ENCODE data around the gene STPG3. TPM values are rescaled to one million over a fixed set of nuclear protein-coding genes. Genes with fewer than 3 reads are reported as not detected.

The STPG3 gene
- total RNA-seq, 1 donor from 2014 or later = 0.58 TPM

DNA sequence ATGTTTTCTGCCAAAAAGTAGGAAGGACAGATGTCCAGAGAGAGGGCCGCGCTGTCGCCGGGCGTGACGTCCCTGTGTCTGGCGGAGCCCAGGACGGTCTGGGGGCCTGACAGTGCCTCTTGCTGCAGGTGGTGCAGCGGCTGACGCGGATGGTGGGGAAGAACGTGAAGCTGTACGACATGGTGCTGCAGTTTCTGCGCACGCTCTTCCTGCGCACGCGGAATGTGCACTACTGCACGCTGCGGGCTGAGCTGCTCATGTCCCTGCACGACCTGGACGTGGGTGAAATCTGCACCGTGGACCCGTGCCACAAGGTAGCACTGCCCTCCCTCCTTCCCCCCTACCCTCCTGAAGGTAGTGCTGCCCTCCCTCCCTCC lies 11.8 kb downstream of the STPG3 start:
- Histone ChIP-seq H3K4me3 (no peak overlapping the region), H3K9me3 (replicated peaks) (no peaks in the 10 kb centered on the region), H3K27ac (replicated peaks) (no peak overlapping the region), H3K36me3 (peaks cover 65% of the 10 kb centered on the region), H3K4me1 (peaks cover 35% of the 10 kb centered on the region), H3K27me3 (ENCODE audit: low read depth) (no peaks in the 10 kb centered on the region)
- TF ChIP-seq, protein P1, sequence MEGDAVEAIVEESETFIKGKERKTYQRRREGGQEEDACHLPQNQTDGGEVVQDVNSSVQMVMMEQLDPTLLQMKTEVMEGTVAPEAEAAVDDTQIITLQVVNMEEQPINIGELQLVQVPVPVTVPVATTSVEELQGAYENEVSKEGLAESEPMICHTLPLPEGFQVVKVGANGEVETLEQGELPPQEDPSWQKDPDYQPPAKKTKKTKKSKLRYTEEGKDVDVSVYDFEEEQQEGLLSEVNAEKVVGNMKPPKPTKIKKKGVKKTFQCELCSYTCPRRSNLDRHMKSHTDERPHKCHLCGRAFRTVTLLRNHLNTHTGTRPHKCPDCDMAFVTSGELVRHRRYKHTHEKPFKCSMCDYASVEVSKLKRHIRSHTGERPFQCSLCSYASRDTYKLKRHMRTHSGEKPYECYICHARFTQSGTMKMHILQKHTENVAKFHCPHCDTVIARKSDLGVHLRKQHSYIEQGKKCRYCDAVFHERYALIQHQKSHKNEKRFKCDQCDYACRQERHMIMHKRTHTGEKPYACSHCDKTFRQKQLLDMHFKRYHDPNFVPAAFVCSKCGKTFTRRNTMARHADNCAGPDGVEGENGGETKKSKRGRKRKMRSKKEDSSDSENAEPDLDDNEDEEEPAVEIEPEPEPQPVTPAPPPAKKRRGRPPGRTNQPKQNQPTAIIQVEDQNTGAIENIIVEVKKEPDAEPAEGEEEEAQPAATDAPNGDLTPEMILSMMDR (IDR thresholded peaks at IDR 0.05; ENCODE audit: borderline replicate concordance) = no peak
- no peak for DNase-seq
- intact Hi-C loops (cut with micrococcal nuclease) = no loop called here

DNA sequence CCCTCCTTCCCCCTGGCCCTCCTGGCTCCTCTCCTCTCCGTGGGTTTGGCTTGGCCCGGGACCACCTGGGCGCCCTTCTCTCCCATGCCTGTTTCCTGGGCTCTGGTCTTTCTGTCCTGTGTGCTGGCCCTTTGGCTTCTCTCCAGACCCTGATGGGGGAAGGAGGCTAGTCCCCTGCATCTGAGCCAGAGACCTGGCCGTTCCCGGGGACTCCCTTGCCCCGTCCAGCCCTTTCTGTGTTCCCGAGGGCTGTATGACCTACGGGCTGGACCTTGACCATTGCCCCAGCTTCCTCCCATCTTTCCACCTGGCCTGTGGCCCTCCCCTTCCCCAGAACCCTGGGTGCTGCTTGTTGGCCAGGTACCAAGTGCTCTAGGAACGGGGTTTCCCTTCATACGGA lies 12.4 kb downstream of the STPG3 start:
- Histone ChIP-seq H3K9me3 (replicated peaks) (no peaks in the 10 kb centered on the region), H3K27me3 (ENCODE audit: low read depth) (no peaks in the 10 kb centered on the region), H3K4me1 (peaks cover 41% of the 10 kb centered on the region), H3K36me3 (peaks cover 59% of the 10 kb centered on the region), H3K27ac (replicated peaks) (no peak overlapping the region), H3K4me3 (no peak overlapping the region)
- TF ChIP-seq, protein P1 (IDR thresholded peaks at IDR 0.05; ENCODE audit: borderline replicate concordance) = no peak
- intact Hi-C loops (cut with micrococcal nuclease) = no loop called here
- DNase-seq = no peak

DNA sequence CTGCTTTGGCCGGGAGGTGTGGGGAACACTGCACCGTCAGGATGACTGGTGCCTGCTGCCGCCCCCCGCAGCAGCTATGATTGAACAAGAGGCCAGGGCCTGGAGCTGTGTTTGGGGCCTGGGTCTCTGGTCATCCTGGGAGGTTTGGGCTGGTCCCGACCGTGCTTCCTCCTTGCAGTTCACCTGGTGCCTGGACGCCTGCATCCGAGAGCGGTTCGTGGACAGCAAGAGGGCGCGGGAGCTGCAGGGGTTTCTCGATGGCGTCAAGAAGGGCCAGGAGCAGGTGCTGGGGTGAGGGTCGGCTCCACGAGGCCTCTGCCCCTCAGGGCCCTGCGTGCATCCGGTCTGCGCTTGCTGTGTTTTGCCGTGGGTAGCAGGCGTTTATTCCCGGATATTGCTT lies 13.0 kb downstream of the STPG3 start:
- no peak for DNase-seq
- Histone ChIP-seq H3K9me3 (replicated peaks) (no peaks in the 10 kb centered on the region), H3K4me3 (no peak overlapping the region), H3K36me3 (peaks cover 54% of the 10 kb centered on the region), H3K27me3 (ENCODE audit: low read depth) (no peaks in the 10 kb centered on the region), H3K27ac (replicated peaks) (no peak overlapping the region), H3K4me1 (peaks cover 43% of the 10 kb centered on the region)
- TF ChIP-seq, protein P1 (IDR thresholded peaks at IDR 0.05; ENCODE audit: borderline replicate concordance) = no peak
- intact Hi-C loops (cut with micrococcal nuclease) = no loop called here

DNA sequence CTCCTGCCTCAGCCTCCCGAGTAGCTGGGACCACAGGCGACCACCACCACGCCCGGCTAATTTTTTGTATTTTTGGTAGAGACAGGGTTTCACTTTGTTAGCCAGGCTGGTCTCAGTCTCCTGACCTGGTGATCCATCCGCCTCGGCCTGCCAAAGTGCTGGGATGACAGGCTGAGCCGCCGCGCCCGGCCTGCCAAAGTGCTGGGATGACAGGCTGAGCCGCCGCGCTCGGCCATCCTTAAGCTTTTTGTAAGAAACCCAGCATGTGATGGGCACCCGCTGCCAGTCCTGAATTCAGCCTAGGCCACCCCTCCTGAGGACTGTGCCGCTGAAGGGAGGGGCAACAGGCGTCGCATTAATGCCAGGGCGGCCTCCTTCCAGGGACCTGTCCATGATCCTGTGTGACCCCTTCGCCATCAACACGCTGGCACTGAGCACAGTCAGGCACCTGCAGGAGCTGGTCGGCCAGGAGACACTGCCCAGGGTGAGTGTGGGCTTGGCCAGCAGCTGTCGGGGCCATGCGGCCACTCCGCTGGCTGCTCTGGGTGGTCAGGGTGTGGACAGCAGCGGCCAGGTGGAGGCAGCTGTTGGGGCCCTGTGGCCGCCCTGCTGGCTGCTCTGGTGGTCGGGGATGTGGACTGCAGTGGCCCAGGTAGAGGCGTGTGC lies 14.5 kb downstream of the STPG3 start:
- peaks cover 57% of the 10 kb centered on the region for H3K4me1 ChIP-seq
- no peaks in the 10 kb centered on the region for H3K9me3 ChIP-seq (replicated peaks)
- H3K27ac ChIP-seq (replicated peaks) = no peak overlapping the region
- H3K27me3 ChIP-seq (ENCODE audit: low read depth) = no peaks in the 10 kb centered on the region
- no peak overlapping the region for H3K4me3 ChIP-seq
- intact Hi-C loops (cut with micrococcal nuclease) = no loop called here
- DNase-seq = no peak
- TF ChIP-seq, protein P1 (IDR thresholded peaks at IDR 0.05; ENCODE audit: borderline replicate concordance) = no peak
- H3K36me3 ChIP-seq = peaks cover 57% of the 10 kb centered on the region

DNA sequence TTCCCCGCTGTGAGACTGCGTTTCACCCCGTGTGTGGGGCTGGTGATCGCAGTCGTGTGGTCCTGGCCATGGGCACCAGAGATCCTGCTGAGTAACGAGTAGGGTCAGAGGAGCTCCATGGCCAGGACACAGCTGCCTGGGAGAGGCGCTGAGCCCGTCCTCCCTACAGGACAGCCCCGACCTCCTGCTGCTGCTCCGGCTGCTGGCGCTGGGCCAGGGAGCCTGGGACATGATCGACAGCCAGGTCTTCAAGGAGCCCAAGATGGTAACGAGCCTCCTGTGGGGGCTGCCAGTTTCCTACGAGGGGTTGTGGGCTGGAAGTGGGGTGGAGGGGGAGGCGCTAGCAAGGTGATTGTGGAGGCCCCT lies 15.1 kb downstream of the STPG3 start:
- Histone ChIP-seq H3K4me3 (no peak overlapping the region), H3K27ac (replicated peaks) (no peak overlapping the region), H3K36me3 (peaks cover 62% of the 10 kb centered on the region), H3K9me3 (replicated peaks) (no peaks in the 10 kb centered on the region), H3K27me3 (ENCODE audit: low read depth) (no peaks in the 10 kb centered on the region), H3K4me1 (peaks cover 62% of the 10 kb centered on the region)
- intact Hi-C loops (cut with micrococcal nuclease) = no loop called here
- DNase-seq = no peak
- TF ChIP-seq, protein P1 (IDR thresholded peaks at IDR 0.05; ENCODE audit: borderline replicate concordance) = no peak
